Prostate gland (tissue), 2 donors: ENCODE data around the gene ZFP36L1.

Source experiments
- CTCF ChIP-seq, 4 experiments: fragments of 200-600 bp in 2 of 4; fragments of 450-650 bp in 2 of 4; sonication (generic) in 2 of 4; IDR thresholded peaks; 1 replicate in 3 of 4; 2 replicates in 1 of 4; pipeline ENCODE4 v1.5.1; 2016 to 2019; ENCODE audit warnings: antibody characterized with exemption in 4 of 4, mild to moderate bottlenecking in 2 of 4, moderate library complexity in 2 of 4
- POLR2A ChIP-seq: fragments of 450-650 bp; IDR thresholded peaks from one replicate; pipeline ENCODE4 v1.6.1; 2016; ENCODE audit warnings: antibody characterized with exemption, mild to moderate bottlenecking
- POLR2AphosphoS5 ChIP-seq: sonication (generic); formaldehyde crosslinking; IDR thresholded peaks from one replicate; pipeline ENCODE4 v1.6.1; 2017; ENCODE audit warnings: antibody characterized with exemption

GRCh38 chr14:68807148-68807600 is 14.3 kb upstream of the ZFP36L1 start:
- TF ChIP-seq POLR2AphosphoS5 = peak; percentile 60
- TF ChIP-seq CTCF (IDR thresholded peaks at IDR 0.05) = no peak
- TF ChIP-seq POLR2A = no peak
